OCI-LY1 (cell line): ENCODE data around the gene SDK1.
"Not testable (repeated sequence)": the region's sequence is repeated elsewhere in the genome, so short reads cannot be mapped to it uniquely, and the experiment has no call there.

Experiments used
- H2AFZ ChIP-seq: fragments of 200-600 bp; sonication (generic), shearing (Covaris generic); 2 replicates; pipeline ENCODE4 v1.6.0; 2014; ENCODE audit warnings: antibody characterized with exemption, mild to moderate bottlenecking, low read length
- H3F3A ChIP-seq: fragments of 200-600 bp; sonication (generic), shearing (Covaris generic); 2 replicates; pipeline ENCODE4 v1.6.0; 2014; ENCODE audit warnings: mild to moderate bottlenecking, antibody characterized with exemption, low read length, moderate library complexity; ENCODE audit not compliant: insufficient read depth
- H3K27ac ChIP-seq: fragments of 200-600 bp; sonication (generic); 2 replicates; pipeline ENCODE4 v1.5.1; 2014; ENCODE audit warnings: low read length, mixed run types, mild to moderate bottlenecking, low read depth; ENCODE audit not compliant: poor library complexity, severe bottlenecking
- H3K27me3 ChIP-seq: fragments of 200-600 bp; sonication (generic); 2 replicates; pipeline ENCODE4 v1.6.0; 2014; ENCODE audit warnings: antibody characterized with exemption, mild to moderate bottlenecking, low read length, moderate library complexity; ENCODE audit not compliant: insufficient read depth
- H3K36me3 ChIP-seq: fragments of 200-600 bp; sonication (generic); 2 replicates; pipeline ENCODE4 v1.6.1; 2014; ENCODE audit warnings: mild to moderate bottlenecking, antibody characterized with exemption, low read length, moderate library complexity, mixed read lengths; ENCODE audit not compliant: insufficient read depth
- H3K4me1 ChIP-seq: fragments of 200-600 bp; sonication (generic); 2 replicates; pipeline ENCODE4 v1.5.1; 2014; ENCODE audit warnings: mild to moderate bottlenecking, low read length, moderate library complexity; ENCODE audit not compliant: insufficient read depth, severe bottlenecking
- H3K4me2 ChIP-seq: fragments of 200-600 bp; sonication (generic), shearing (Covaris generic); 2 replicates; pipeline ENCODE4 v1.6.1; 2014; ENCODE audit warnings: low read length
- H3K4me3 ChIP-seq: fragments of 200-600 bp; sonication (generic); 2 replicates; pipeline ENCODE4 v1.5.1; 2014; ENCODE audit warnings: low read length, low read depth, mild to moderate bottlenecking, mixed read lengths; ENCODE audit not compliant: poor library complexity, severe bottlenecking
- H3K79me2 ChIP-seq: fragments of 200-600 bp; shearing (Covaris generic); 2 replicates; pipeline ENCODE4 v1.6.1; 2016; ENCODE audit warnings: mixed run types, low read length, mixed read lengths; ENCODE audit not compliant: insufficient read depth
- H3K9ac ChIP-seq: fragments of 200-600 bp; sonication (generic), shearing (Covaris generic); 2 replicates; pipeline ENCODE4 v1.6.1; 2014; ENCODE audit warnings: mild to moderate bottlenecking, low read length, mixed read lengths
- H3K9me2 ChIP-seq: fragments of 200-600 bp; sonication (generic), shearing (Covaris generic); 2 replicates; pipeline ENCODE4 v1.6.1; 2014; ENCODE audit warnings: low read depth, mild to moderate bottlenecking, low read length, mixed read lengths
- H3K9me3 ChIP-seq: fragments of 200-600 bp; shearing (Covaris generic); 2 replicates; pipeline ENCODE4 v1.6.1; 2014; ENCODE audit warnings: low read length, mixed read lengths
- H4K20me1 ChIP-seq: fragments of 200-600 bp; sonication (generic), shearing (Covaris generic); 2 replicates; pipeline ENCODE4 v1.6.0; 2016; ENCODE audit warnings: mild to moderate bottlenecking, low read length; ENCODE audit not compliant: insufficient read depth
- EZH2 ChIP-seq: fragments of 200-600 bp; sonication (generic), shearing (Covaris generic); IDR thresholded peaks from 2 replicates; pipeline ENCODE4 v1.8.0; 2017; ENCODE audit warnings: borderline replicate concordance, mixed run types, mild to moderate bottlenecking, antibody characterized with exemption, low read length, moderate library complexity, mixed read lengths
- TF ChIP-seq, protein P1 (sequence below): fragments of 200-600 bp; sonication (generic), shearing (Covaris generic); IDR thresholded peaks from 2 replicates; pipeline ENCODE4 v1.5.1; 2017; ENCODE audit warnings: mild to moderate bottlenecking, antibody characterized with exemption, low read length, moderate library complexity, mixed read lengths

Gene SDK1

DNA sequence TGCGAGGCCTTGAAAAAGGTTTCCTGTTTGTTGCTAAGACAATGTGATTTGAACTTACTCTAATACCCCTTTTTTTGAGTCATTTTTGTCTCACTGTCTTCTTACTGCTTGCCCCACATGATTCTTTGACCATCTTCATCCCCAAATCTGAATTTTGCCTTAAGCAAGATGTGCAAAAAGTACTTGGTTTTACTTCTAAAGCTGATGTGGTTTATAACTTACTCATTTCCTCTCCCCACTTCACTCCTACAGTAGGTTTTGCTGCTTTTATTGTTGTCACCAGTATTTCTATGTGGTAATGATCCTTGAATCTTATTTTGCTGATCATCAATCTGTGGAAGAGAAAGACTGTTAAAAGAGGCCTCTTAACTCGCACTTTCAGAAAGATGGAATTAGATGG lies 396.4 kb downstream of the SDK1 start:
- H3K79me2 ChIP-seq: no peaks in the 10 kb centered on the region
- H3K9me3 ChIP-seq: no peaks in the 10 kb centered on the region
- H3K4me3 ChIP-seq: no peak overlapping the region
- no peaks in the 10 kb centered on the region for H3K27me3 ChIP-seq
- no peak overlapping the region for H3K9ac ChIP-seq
- H4K20me1 ChIP-seq: no peaks in the 10 kb centered on the region
- no peaks in the 10 kb centered on the region for H3F3A ChIP-seq
- H3K4me1 ChIP-seq: no peaks in the 10 kb centered on the region
- TF ChIP-seq EZH2: no peak
- TF ChIP-seq, protein P1, sequence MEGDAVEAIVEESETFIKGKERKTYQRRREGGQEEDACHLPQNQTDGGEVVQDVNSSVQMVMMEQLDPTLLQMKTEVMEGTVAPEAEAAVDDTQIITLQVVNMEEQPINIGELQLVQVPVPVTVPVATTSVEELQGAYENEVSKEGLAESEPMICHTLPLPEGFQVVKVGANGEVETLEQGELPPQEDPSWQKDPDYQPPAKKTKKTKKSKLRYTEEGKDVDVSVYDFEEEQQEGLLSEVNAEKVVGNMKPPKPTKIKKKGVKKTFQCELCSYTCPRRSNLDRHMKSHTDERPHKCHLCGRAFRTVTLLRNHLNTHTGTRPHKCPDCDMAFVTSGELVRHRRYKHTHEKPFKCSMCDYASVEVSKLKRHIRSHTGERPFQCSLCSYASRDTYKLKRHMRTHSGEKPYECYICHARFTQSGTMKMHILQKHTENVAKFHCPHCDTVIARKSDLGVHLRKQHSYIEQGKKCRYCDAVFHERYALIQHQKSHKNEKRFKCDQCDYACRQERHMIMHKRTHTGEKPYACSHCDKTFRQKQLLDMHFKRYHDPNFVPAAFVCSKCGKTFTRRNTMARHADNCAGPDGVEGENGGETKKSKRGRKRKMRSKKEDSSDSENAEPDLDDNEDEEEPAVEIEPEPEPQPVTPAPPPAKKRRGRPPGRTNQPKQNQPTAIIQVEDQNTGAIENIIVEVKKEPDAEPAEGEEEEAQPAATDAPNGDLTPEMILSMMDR: no peak
- H3K27ac ChIP-seq: no peak overlapping the region
- no peak overlapping the region for H3K4me2 ChIP-seq
- no peaks in the 10 kb centered on the region for H3K9me2 ChIP-seq
- H2AFZ ChIP-seq: no peak overlapping the region
- H3K36me3 ChIP-seq: no peaks in the 10 kb centered on the region

DNA sequence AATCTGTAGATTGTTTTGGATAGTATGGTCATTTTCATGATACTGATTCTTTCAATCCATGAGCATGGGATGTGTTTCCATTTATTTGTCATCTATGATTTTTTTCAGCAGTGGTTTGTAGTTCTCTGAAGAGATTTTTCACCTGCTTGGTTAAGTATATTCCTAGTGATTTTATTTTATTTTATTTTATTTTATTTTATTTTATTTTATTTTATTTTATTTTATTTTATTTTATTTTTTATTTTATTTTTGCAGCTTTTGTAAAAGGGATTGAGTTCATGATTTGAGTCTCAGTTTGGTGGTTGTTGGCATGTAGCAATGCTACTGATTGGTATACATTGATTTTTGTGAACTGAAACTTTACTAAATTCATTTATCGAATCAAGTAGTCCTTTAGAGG lies 404.2 kb downstream of the SDK1 start:
- H3K27ac ChIP-seq: no peak overlapping the region
- no peak overlapping the region for H2AFZ ChIP-seq
- 0 out of 2 replicates have a peak, but pooled peaks cover 4% of the 10 kb centered on the region for H3K79me2 ChIP-seq
- TF ChIP-seq, protein P1: no peak
- no peak for TF ChIP-seq EZH2
- H3K4me2 ChIP-seq: no peak overlapping the region
- H3K27me3 ChIP-seq: no peaks in the 10 kb centered on the region
- no peaks in the 10 kb centered on the region for H3K36me3 ChIP-seq
- no peak overlapping the region for H3K9ac ChIP-seq
- H3K4me1 ChIP-seq: no peaks in the 10 kb centered on the region
- H3K9me2 ChIP-seq: no peaks in the 10 kb centered on the region
- H4K20me1 ChIP-seq: no peaks in the 10 kb centered on the region
- H3K4me3 ChIP-seq: no peak overlapping the region
- no peaks in the 10 kb centered on the region for H3F3A ChIP-seq
- H3K9me3 ChIP-seq: 0 out of 2 replicates have a peak, but pooled peaks cover 4% of the 10 kb centered on the region

DNA sequence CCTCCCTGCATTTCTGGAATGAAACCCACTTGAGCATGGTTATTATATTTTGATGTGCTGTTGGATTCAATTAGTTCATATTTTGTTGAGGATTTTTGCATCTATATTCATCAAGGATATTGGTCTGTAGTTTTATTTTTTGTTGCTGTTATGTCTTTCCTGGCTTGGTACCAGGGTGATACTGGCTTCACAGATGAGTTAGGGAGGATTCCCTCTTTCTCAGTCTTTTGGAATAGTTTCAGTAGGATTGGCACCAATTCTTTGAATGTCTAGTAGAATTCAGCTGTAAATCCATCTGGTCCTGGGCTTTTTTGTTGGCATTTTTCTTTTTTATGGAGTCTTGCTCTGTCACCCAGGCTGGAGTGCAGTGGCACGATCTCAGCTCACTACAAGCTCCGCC lies 405.0 kb downstream of the SDK1 start:
- not testable (repeated sequence) for H3K9me2 ChIP-seq, H3F3A ChIP-seq, H3K9ac ChIP-seq, H2AFZ ChIP-seq, H3K4me1 ChIP-seq, H3K79me2 ChIP-seq, H3K4me2 ChIP-seq, H3K27ac ChIP-seq, H3K9me3 ChIP-seq, H3K27me3 ChIP-seq, H3K4me3 ChIP-seq, H4K20me1 ChIP-seq, H3K36me3 ChIP-seq

DNA sequence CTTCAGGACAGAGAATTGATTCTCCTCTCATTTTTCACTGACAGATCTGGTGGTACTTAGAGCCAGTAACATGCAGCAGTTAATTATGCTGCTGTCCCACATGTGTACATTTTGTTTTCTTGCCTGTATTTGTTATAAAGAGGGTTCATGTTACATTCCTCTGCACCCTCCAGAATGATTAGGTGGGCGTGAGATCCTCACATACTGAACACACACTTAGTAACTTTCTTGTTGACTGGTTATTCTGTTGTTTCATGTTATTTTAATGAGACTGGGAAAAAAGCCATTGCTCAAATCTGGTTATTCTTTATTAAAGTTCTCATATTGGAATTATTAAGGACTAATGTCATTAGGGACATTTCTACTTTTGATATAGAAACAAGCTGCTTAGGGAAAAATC lies 409.1 kb downstream of the SDK1 start:
- Histone ChIP-seq H3K27ac (no peak overlapping the region), H4K20me1 (no peaks in the 10 kb centered on the region), H3K4me3 (no peak overlapping the region), H3F3A (no peaks in the 10 kb centered on the region), H3K9ac (no peak overlapping the region), H3K9me2 (no peaks in the 10 kb centered on the region), H3K79me2 (0 out of 2 replicates have a peak, but pooled peaks cover 4% of the 10 kb centered on the region), H3K36me3 (no peaks in the 10 kb centered on the region), H3K4me1 (no peaks in the 10 kb centered on the region), H3K27me3 (no peaks in the 10 kb centered on the region), H2AFZ (no peak overlapping the region), H3K9me3 (no peaks in the 10 kb centered on the region), H3K4me2 (no peak overlapping the region)
- TF ChIP-seq, protein P1: no peak
- TF ChIP-seq EZH2: no peak
